Activated naive CD4-positive, alpha-beta T cell treated with anti-CD3 and anti-CD28 coated beads, Interleukin-2, amount 10 ng/mL, durations not matched to agents 7 days and 5 days (primary cell): ENCODE results near the gene DPP3.

Experiments used
- CTCF ChIA-PET: fragments of 350-600 bp; sonication (Branson Sonifier 250); formaldehyde crosslinking; loops from one replicate; lab custom pipeline; 2021; ENCODE audit warnings: antibody characterized with exemption; lab: Charles Lee
- DNase-seq: peaks from one replicate; pipeline ENCODE4 v3.0.0-alpha.2; 2020
- H3K27ac Mint-ChIP-seq: one replicate; pipeline ENCODE4 v1.8.0; 2021; ENCODE audit warnings: mild to moderate bottlenecking, moderate library complexity, mixed read lengths
- H3K27me3 Mint-ChIP-seq: one replicate; pipeline ENCODE4 v1.8.0; 2021; ENCODE audit warnings: mild to moderate bottlenecking, mixed read lengths
- H3K36me3 Mint-ChIP-seq: one replicate; pipeline ENCODE4 v1.8.0; 2021; ENCODE audit warnings: mixed read lengths
- H3K4me1 Mint-ChIP-seq: one replicate; pipeline ENCODE4 v1.8.0; 2021; ENCODE audit warnings: mixed read lengths
- H3K4me3 Mint-ChIP-seq: one replicate; pipeline ENCODE4 v1.8.0; 2021; ENCODE audit warnings: mild to moderate bottlenecking, moderate library complexity, mixed read lengths
- H3K9me3 Mint-ChIP-seq: one replicate; pipeline ENCODE4 v1.8.0; 2021; ENCODE audit warnings: mixed read lengths

Gene DPP3

GRCh38 chr11:66479394-66480116, 679 bp upstream of the DPP3 start:
- Mint-ChIP-seq H3K27ac (peak overlapping the region; percentile 87), H3K9me3 (no peaks in the 10 kb centered on the region), H3K4me3 (peak overlapping the region; percentile 89), H3K36me3 (peaks cover 4% of the 10 kb centered on the region), H3K27me3 (no peaks in the 10 kb centered on the region), H3K4me1 (peaks cover 29% of the 10 kb centered on the region)
- CTCF ChIA-PET = interaction anchor here (1.0 to 1.6 kb wide), 10 partner anchors 12 to 199 kb away, joined by 3 to 7 read pairs (median 4); partner anchors contain the start of genes MRPL11, PELI3 and RBM4B
- peak; percentile 33 for DNase-seq

DNA sequence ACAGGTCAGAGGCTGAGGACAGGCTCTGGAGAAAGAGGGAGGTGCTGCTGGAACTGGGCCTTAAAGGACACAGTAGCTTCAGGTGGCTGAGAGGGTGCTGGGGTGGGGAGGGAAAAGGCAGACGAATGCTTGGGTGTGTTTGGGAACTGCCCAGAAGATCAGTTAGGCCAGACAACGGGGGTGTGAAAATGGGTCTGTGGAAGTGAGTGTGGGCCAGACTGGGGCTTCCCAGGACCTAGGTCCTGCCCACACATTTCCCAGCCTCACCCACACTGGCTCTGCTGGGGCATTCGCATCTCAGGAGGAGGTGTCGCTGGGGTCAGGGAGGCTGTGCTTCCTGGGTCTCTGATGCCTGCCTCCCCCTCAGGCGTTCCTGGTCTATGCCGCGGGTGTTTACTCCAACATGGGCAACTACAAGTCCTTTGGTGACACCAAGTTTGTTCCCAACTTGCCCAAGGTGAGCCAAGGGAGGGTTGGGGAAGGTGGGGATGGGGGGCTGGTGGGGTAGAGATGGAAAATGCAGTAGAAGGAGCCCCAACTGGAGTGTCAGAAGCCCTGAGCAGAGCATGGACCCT, 4.7 kb downstream of the DPP3 start:
- Mint-ChIP-seq H3K4me1 (peaks cover 17% of the 10 kb centered on the region), H3K27me3 (no peaks in the 10 kb centered on the region), H3K4me3 (no peak overlapping the region), H3K27ac (no peak overlapping the region), H3K9me3 (no peaks in the 10 kb centered on the region), H3K36me3 (peaks cover 18% of the 10 kb centered on the region)
- DNase-seq = no peak
- CTCF ChIA-PET = interaction anchor here (1.5 kb wide), 1 partner anchor 194 kb away, joined by 4 read pairs; no protein-coding TSS in a partner anchor

DNA sequence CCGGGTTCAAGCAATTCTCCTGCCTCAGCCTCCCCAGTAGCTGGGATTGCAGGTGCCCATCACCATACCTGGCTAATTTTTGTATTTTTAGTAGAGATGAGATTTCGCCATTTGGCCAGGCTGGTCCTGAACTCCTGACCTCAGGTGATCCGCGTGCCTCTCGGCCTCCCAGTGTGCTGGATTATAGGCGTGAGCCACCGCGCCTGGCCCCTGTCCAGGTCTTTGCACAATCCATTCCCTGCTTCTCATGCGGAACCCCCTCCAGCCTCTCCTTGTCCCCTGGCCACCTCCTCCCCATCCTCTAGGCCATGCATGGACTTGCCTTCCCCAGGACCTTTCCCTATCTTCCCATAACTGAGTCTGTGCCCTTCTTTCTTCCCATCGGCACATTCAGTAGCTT, 8.7 kb downstream of the DPP3 start:
- CTCF ChIA-PET = interaction anchor here (1.1 kb wide), 1 partner anchor 92 kb away, joined by 3 read pairs; no protein-coding TSS in a partner anchor
- Mint-ChIP-seq H3K4me1 (no peaks in the 10 kb centered on the region), H3K27ac (no peak overlapping the region), H3K27me3 (no peaks in the 10 kb centered on the region), H3K36me3 (peaks cover 20% of the 10 kb centered on the region), H3K9me3 (no peaks in the 10 kb centered on the region), H3K4me3 (no peak overlapping the region)
- no peak for DNase-seq

DNA sequence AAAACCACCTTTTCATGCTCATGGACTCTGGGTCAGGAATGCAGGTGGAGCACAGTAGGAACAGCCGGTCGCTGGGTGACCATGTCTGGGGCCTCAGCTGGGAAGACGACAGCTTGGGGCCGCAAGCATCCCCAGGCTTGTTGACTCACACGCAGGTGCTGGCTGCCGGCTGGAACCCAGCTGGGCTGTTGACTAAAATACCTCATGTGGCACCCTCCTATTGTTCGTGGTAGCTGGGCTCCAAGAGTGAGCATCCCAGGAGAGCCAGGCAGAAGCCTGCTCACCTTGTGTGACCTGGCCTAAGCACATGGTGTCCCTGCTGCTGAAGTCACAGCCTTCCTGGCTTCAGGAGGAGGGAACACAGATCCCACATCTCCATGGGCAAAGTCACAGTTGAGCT, 9.4 kb downstream of the DPP3 start:
- H3K27ac Mint-ChIP-seq = no peak overlapping the region
- H3K4me1 Mint-ChIP-seq = no peaks in the 10 kb centered on the region
- CTCF ChIA-PET = interaction anchor here (0.7 to 1.1 kb wide), 2 partner anchors 91 to 104 kb away, joined by 3 read pairs; no protein-coding TSS in a partner anchor
- DNase-seq = no peak
- H3K27me3 Mint-ChIP-seq = no peaks in the 10 kb centered on the region
- peaks cover 20% of the 10 kb centered on the region for H3K36me3 Mint-ChIP-seq
- no peak overlapping the region for H3K4me3 Mint-ChIP-seq
- no peaks in the 10 kb centered on the region for H3K9me3 Mint-ChIP-seq

- CTCF ChIA-PET = interaction anchor here (0.8 to 2.3 kb wide), 4 partner anchors 10 to 187 kb away, joined by 3 to 8 read pairs (median 4); partner anchors contain the start of gene RBM4B
- Mint-ChIP-seq H3K27me3 (no peaks in the 10 kb centered on the region), H3K4me3 (no peak overlapping the region), H3K36me3 (peaks cover 20% of the 10 kb centered on the region), H3K27ac (no peak overlapping the region), H3K9me3 (no peaks in the 10 kb centered on the region), H3K4me1 (no peaks in the 10 kb centered on the region)
- DNase-seq = no peak
Measured at GRCh38 chr11:66491315-66491935, 11.2 kb downstream of the DPP3 start.

DNA sequence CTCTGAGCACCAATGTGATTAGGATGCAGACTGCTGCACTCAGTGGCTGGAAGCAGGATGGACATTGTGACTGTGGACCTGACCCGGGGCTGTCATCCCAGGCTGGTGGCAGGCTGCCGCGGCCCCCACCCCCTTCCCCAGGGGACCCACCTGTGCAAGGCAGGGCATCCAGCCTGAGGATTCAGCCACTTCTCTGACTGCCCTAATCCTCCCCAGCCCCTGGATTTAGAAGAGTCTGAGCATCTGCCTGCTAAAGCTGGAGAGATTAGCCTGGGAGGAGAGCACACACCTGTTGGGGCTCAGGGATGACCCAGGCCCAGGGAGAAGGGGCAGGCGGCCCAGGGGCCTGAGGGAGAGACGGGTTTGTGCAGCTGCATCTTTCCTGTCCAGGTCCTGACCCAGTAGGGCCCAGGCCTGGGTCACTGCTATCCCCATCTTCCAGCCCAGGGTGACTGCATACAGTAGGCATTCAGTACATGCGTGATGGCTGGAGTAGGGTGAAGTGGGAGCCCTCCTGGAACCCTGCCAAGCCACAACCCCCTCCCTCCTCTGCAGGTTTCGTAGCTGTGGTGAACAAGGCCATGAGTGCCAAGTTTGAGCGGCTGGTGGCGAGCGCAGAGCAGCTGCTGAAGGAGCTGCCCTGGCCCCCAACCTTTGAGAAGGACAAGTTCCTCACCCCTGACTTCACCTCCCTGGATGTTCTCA, 12.1 kb downstream of the DPP3 start:
- no peak overlapping the region for H3K4me3 Mint-ChIP-seq
- CTCF ChIA-PET = interaction anchor here (1.0 to 2.3 kb wide), 3 partner anchors 9 to 186 kb away, joined by 3 to 8 read pairs (median 4); partner anchors contain the start of gene RBM4B
- H3K4me1 Mint-ChIP-seq = no peaks in the 10 kb centered on the region
- H3K27ac Mint-ChIP-seq = no peak overlapping the region
- no peak for DNase-seq
- peaks cover 28% of the 10 kb centered on the region for H3K36me3 Mint-ChIP-seq
- H3K9me3 Mint-ChIP-seq = no peaks in the 10 kb centered on the region
- no peaks in the 10 kb centered on the region for H3K27me3 Mint-ChIP-seq

DNA sequence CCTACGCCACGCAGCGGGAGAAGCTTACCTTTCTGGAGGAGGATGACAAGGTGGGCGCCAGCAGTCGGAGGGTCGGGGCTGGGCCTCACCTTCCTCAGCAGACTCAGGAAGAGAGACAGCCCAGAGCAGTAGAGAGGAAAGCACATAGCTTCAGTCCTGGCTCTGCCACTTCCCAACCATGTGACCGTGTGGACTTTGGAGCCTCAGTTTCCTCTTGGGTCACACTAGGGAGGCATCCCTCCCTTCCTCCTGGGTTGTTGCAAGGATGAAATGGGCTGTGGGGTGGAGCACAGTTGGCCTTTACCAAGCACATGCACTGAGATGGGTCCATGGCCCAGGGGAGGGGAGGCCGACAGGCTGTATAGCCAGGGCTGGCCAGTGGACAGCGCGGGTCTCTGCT, 12.9 kb downstream of the DPP3 start:
- no peak for DNase-seq
- no peaks in the 10 kb centered on the region for H3K4me1 Mint-ChIP-seq
- no peaks in the 10 kb centered on the region for H3K27me3 Mint-ChIP-seq
- no peak overlapping the region for H3K4me3 Mint-ChIP-seq
- CTCF ChIA-PET = interaction anchor here (2.3 kb wide), 1 partner anchor 9 kb away, joined by 8 read pairs; no protein-coding TSS in a partner anchor
- H3K9me3 Mint-ChIP-seq = no peaks in the 10 kb centered on the region
- no peak overlapping the region for H3K27ac Mint-ChIP-seq
- H3K36me3 Mint-ChIP-seq = peaks cover 25% of the 10 kb centered on the region

DNA sequence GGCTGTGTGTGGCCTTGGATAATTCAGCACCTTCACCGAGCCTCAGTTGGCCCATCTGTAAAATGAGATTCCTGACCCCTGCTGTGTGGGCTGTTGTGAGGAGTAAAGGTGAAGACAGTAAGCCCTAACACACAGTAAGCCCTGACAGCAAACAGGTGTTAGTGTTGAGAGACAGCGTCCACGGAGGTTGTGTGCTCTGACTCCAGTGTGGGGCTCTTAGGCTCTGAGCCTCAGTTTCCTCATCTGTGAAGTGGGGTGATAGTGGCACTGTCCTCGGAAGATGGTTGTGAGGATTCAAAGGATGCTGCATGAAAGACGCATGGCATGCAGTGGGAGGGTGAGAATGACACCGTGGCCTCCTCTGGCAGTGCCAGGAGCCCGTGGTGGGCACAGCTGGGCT, 14.2 kb downstream of the DPP3 start:
- no peaks in the 10 kb centered on the region for H3K4me1 Mint-ChIP-seq
- CTCF ChIA-PET = no interaction called here
- H3K9me3 Mint-ChIP-seq = no peaks in the 10 kb centered on the region
- H3K36me3 Mint-ChIP-seq = peaks cover 22% of the 10 kb centered on the region
- no peaks in the 10 kb centered on the region for H3K27me3 Mint-ChIP-seq
- H3K4me3 Mint-ChIP-seq = no peak overlapping the region
- no peak for DNase-seq
- no peak overlapping the region for H3K27ac Mint-ChIP-seq

- CTCF ChIA-PET = no interaction called here
- Mint-ChIP-seq H3K27ac (no peak overlapping the region), H3K4me1 (no peaks in the 10 kb centered on the region), H3K4me3 (no peak overlapping the region), H3K27me3 (no peaks in the 10 kb centered on the region), H3K36me3 (peaks cover 22% of the 10 kb centered on the region), H3K9me3 (no peaks in the 10 kb centered on the region)
- no peak for DNase-seq
Measured at GRCh38 chr11:66494935-66495334, 14.7 kb downstream of the DPP3 start.

GRCh38 chr11:66495401-66495854, 15.2 kb downstream of the DPP3 start:
- H3K27me3 Mint-ChIP-seq = no peaks in the 10 kb centered on the region

GRCh38 chr11:66497206-66497605, 17.0 kb downstream of the DPP3 start:
- Mint-ChIP-seq H3K4me1 (no peaks in the 10 kb centered on the region), H3K27ac (no peak overlapping the region), H3K4me3 (no peak overlapping the region), H3K36me3 (peaks cover 26% of the 10 kb centered on the region), H3K9me3 (no peaks in the 10 kb centered on the region), H3K27me3 (no peaks in the 10 kb centered on the region)
- CTCF ChIA-PET = interaction anchor here (0.6 kb wide), 1 partner anchor 980 kb away, joined by 3 read pairs; no protein-coding TSS in a partner anchor
- DNase-seq = no peak

More at GRCh38 chr11:66495401-66495854, 15.2 kb downstream of the DPP3 start:
- no peaks in the 10 kb centered on the region for H3K4me1 Mint-ChIP-seq
- H3K4me3 Mint-ChIP-seq = no peak overlapping the region
- DNase-seq = peak; percentile 38
- CTCF ChIA-PET = no interaction called here
- H3K36me3 Mint-ChIP-seq = peaks cover 21% of the 10 kb centered on the region
- H3K27ac Mint-ChIP-seq = no peak overlapping the region
- no peaks in the 10 kb centered on the region for H3K9me3 Mint-ChIP-seq

DNA sequence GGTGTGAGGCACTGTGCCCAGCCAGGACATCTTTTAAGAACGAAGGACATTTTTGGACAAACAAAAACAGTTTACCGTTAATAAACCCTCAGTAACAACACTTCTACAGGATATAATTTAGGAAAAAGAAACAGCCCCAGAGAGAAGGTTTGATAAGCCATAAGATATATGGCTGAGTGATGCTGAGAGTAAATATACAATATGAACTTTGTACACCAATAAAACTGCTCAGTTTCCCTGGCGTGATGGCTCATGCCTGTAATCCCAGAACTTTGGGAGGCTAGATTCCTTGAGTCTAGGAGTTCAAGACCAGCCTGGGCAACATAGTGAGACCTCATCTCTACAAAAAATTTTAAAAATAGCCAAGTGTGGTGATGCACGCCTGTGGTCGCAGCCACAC, 18.3 kb downstream of the DPP3 start:
- CTCF ChIA-PET = no interaction called here
- no peaks in the 10 kb centered on the region for H3K27me3 Mint-ChIP-seq

DNA sequence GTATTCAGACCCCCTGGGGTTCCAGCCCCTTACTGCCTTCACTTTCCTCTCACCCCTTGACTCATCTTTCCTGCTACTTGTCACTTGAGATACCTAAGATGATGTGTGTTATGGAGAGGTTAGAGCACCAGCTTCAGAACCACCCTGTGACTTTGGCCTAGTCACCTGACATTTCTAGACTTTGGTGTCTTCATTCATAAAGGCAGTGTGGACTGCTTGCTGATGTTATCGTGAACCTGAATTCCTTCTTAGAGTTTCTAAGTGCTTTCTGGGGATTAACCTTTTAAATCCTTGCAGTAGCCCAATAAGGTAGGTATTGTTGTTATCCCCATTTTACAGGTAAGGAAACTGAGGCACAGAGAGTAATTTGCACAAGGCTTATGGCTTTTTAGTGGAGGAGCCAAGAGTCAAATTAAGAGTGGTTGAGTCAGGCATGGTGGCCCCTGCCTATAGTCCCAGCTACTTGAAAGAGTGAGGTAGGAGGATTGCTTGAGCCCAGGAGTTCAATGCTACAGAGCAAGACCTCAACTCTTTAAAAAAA, 25.1 kb downstream of the DPP3 start:
- CTCF ChIA-PET = interaction anchor here (1.4 kb wide), 1 partner anchor 14 kb away, joined by 3 read pairs; no protein-coding TSS in a partner anchor
- H3K27ac Mint-ChIP-seq = no peak overlapping the region
- peaks cover 26% of the 10 kb centered on the region for H3K36me3 Mint-ChIP-seq
- no peaks in the 10 kb centered on the region for H3K27me3 Mint-ChIP-seq
- H3K4me1 Mint-ChIP-seq = peaks cover 14% of the 10 kb centered on the region
- H3K4me3 Mint-ChIP-seq = no peak overlapping the region
- no peaks in the 10 kb centered on the region for H3K9me3 Mint-ChIP-seq
- no peak for DNase-seq

More for the DNA sequence above, 18.3 kb downstream of the DPP3 start:
- no peak for DNase-seq
- no peaks in the 10 kb centered on the region for H3K4me1 Mint-ChIP-seq
- H3K9me3 Mint-ChIP-seq = no peaks in the 10 kb centered on the region
- H3K36me3 Mint-ChIP-seq = peaks cover 23% of the 10 kb centered on the region
- no peak overlapping the region for H3K27ac Mint-ChIP-seq
- H3K4me3 Mint-ChIP-seq = no peak overlapping the region
